ENCODE data around the gene DEDD.

DEDD gene

GRCh38 chr1:161172349-161172748 is 39.9 kb upstream of the DEDD start:
- no peaks in the 10 kb centered on the region for H3K4me1 ChIP-seq (ENCODE audit: control insufficient read depth, insufficient read depth, low read length)
- no peaks in the 10 kb centered on the region for H3K27me3 ChIP-seq (ENCODE audit: control insufficient read depth, insufficient read depth, low read length)
- no peak overlapping the region for H3K9ac ChIP-seq (ENCODE audit: low read depth, low read length)
- H3K36me3 ChIP-seq (ENCODE audit: control insufficient read depth, insufficient read depth, low read length) = peaks cover 37% of the 10 kb centered on the region
- H3K4me3 ChIP-seq (ENCODE audit: low read depth, low read length) = no peak overlapping the region
- H3K9me3 ChIP-seq (ENCODE audit: control insufficient read depth, insufficient read depth, low read length) = no peaks in the 10 kb centered on the region

- H3K4me3 ChIP-seq (ENCODE audit: low read depth, low read length) = no peak overlapping the region
- H3K36me3 ChIP-seq (ENCODE audit: control insufficient read depth, insufficient read depth, low read length) = peaks cover 37% of the 10 kb centered on the region
- no peaks in the 10 kb centered on the region for H3K27me3 ChIP-seq (ENCODE audit: control insufficient read depth, insufficient read depth, low read length)
- H3K9me3 ChIP-seq (ENCODE audit: control insufficient read depth, insufficient read depth, low read length) = no peaks in the 10 kb centered on the region
- no peak overlapping the region for H3K9ac ChIP-seq (ENCODE audit: low read depth, low read length)
- H3K4me1 ChIP-seq (ENCODE audit: control insufficient read depth, insufficient read depth, low read length) = no peaks in the 10 kb centered on the region
These were observed 39.2 kb upstream of the DEDD start for GRCh38 chr1:161171696-161172095.

- no peak overlapping the region for H3K9ac ChIP-seq (ENCODE audit: low read depth, low read length)
- no peak overlapping the region for H3K4me3 ChIP-seq (ENCODE audit: low read depth, low read length)
- H3K27me3 ChIP-seq (ENCODE audit: control insufficient read depth, insufficient read depth, low read length) = no peaks in the 10 kb centered on the region
- H3K9me3 ChIP-seq (ENCODE audit: control insufficient read depth, insufficient read depth, low read length) = no peaks in the 10 kb centered on the region
- H3K36me3 ChIP-seq (ENCODE audit: control insufficient read depth, insufficient read depth, low read length) = peaks cover 37% of the 10 kb centered on the region
- H3K4me1 ChIP-seq (ENCODE audit: control insufficient read depth, insufficient read depth, low read length) = no peaks in the 10 kb centered on the region
These were observed 38.7 kb upstream of the DEDD start for GRCh38 chr1:161171191-161171590.

- no peaks in the 10 kb centered on the region for H3K27me3 ChIP-seq (ENCODE audit: control insufficient read depth, insufficient read depth, low read length)
- H3K4me3 ChIP-seq (ENCODE audit: low read depth, low read length) = no peak overlapping the region
- no peak overlapping the region for H3K9ac ChIP-seq (ENCODE audit: low read depth, low read length)
- H3K4me1 ChIP-seq (ENCODE audit: control insufficient read depth, insufficient read depth, low read length) = no peaks in the 10 kb centered on the region
- no peaks in the 10 kb centered on the region for H3K9me3 ChIP-seq (ENCODE audit: control insufficient read depth, insufficient read depth, low read length)
- peaks cover 37% of the 10 kb centered on the region for H3K36me3 ChIP-seq (ENCODE audit: control insufficient read depth, insufficient read depth, low read length)
These were observed 36.4 kb upstream of the DEDD start for GRCh38 chr1:161168906-161169305.

- H3K4me3 ChIP-seq (ENCODE audit: low read depth, low read length) = peak overlapping the region; percentile 96
- H3K9me3 ChIP-seq (ENCODE audit: control insufficient read depth, insufficient read depth, low read length) = no peaks in the 10 kb centered on the region
- H3K27me3 ChIP-seq (ENCODE audit: control insufficient read depth, insufficient read depth, low read length) = no peaks in the 10 kb centered on the region
- peak overlapping the region; percentile 73 for H3K9ac ChIP-seq (ENCODE audit: low read depth, low read length)
- peaks cover 34% of the 10 kb centered on the region for H3K36me3 ChIP-seq (ENCODE audit: control insufficient read depth, insufficient read depth, low read length)
- H3K4me1 ChIP-seq (ENCODE audit: control insufficient read depth, insufficient read depth, low read length) = no peaks in the 10 kb centered on the region
These were observed 34.4 kb upstream of the DEDD start for GRCh38 chr1:161166669-161167548.

GRCh38 chr1:161165742-161166668 is 33.5 kb upstream of the DEDD start, which contains the start of gene PPOX:
PPOX (plus strand) TSS chr1:161166426; CDS start chr1:161166848, 422 bp downstream.
- Histone ChIP-seq H3K4me3 (ENCODE audit: low read depth, low read length) (peak within 1 kb of the TSS; percentile 96), H3K4me1 (ENCODE audit: control insufficient read depth, insufficient read depth, low read length) (no peaks in the 10 kb centered on the region), H3K27me3 (ENCODE audit: control insufficient read depth, insufficient read depth, low read length) (no peaks in the 10 kb centered on the region), H3K36me3 (ENCODE audit: control insufficient read depth, insufficient read depth, low read length) (peaks cover 25% of the 10 kb centered on the region), H3K9ac (ENCODE audit: low read depth, low read length) (peak within 1 kb of the TSS; percentile 73), H3K9me3 (ENCODE audit: control insufficient read depth, insufficient read depth, low read length) (no peaks in the 10 kb centered on the region)

GRCh38 chr1:161164901-161165610 is 32.6 kb upstream of the DEDD start:
- Histone ChIP-seq H3K4me1 (ENCODE audit: control insufficient read depth, insufficient read depth, low read length) (no peaks in the 10 kb centered on the region), H3K36me3 (ENCODE audit: control insufficient read depth, insufficient read depth, low read length) (peaks cover 17% of the 10 kb centered on the region), H3K27me3 (ENCODE audit: control insufficient read depth, insufficient read depth, low read length) (no peaks in the 10 kb centered on the region), H3K4me3 (ENCODE audit: low read depth, low read length) (peak overlapping the region; percentile 96), H3K9ac (ENCODE audit: low read depth, low read length) (peak overlapping the region; percentile 37), H3K9me3 (ENCODE audit: control insufficient read depth, insufficient read depth, low read length) (no peaks in the 10 kb centered on the region)

GRCh38 chr1:161163793-161164192 is 31.3 kb upstream of the DEDD start:
- Histone ChIP-seq H3K9ac (ENCODE audit: low read depth, low read length) (no peak overlapping the region), H3K4me3 (ENCODE audit: low read depth, low read length) (no peak overlapping the region), H3K9me3 (ENCODE audit: control insufficient read depth, insufficient read depth, low read length) (no peaks in the 10 kb centered on the region), H3K4me1 (ENCODE audit: control insufficient read depth, insufficient read depth, low read length) (no peaks in the 10 kb centered on the region), H3K36me3 (ENCODE audit: control insufficient read depth, insufficient read depth, low read length) (peaks cover 10% of the 10 kb centered on the region), H3K27me3 (ENCODE audit: control insufficient read depth, insufficient read depth, low read length) (no peaks in the 10 kb centered on the region)

GRCh38 chr1:161162806-161163205 is 30.3 kb upstream of the DEDD start:
- H3K4me3 ChIP-seq (ENCODE audit: low read depth, low read length) = no peak overlapping the region
- no peaks in the 10 kb centered on the region for H3K4me1 ChIP-seq (ENCODE audit: control insufficient read depth, insufficient read depth, low read length)
- H3K9me3 ChIP-seq (ENCODE audit: control insufficient read depth, insufficient read depth, low read length) = no peaks in the 10 kb centered on the region
- peaks cover 10% of the 10 kb centered on the region for H3K36me3 ChIP-seq (ENCODE audit: control insufficient read depth, insufficient read depth, low read length)
- no peaks in the 10 kb centered on the region for H3K27me3 ChIP-seq (ENCODE audit: control insufficient read depth, insufficient read depth, low read length)
- H3K9ac ChIP-seq (ENCODE audit: low read depth, low read length) = no peak overlapping the region

- H3K36me3 ChIP-seq (ENCODE audit: control insufficient read depth, insufficient read depth, low read length) = peaks cover 10% of the 10 kb centered on the region
- no peak overlapping the region for H3K9ac ChIP-seq (ENCODE audit: low read depth, low read length)
These were observed 29.6 kb upstream of the DEDD start for GRCh38 chr1:161162052-161162451.

GRCh38 chr1:161161652-161162051 is 29.2 kb upstream of the DEDD start:
- Histone ChIP-seq H3K9me3 (ENCODE audit: control insufficient read depth, insufficient read depth, low read length) (no peaks in the 10 kb centered on the region), H3K4me1 (ENCODE audit: control insufficient read depth, insufficient read depth, low read length) (no peaks in the 10 kb centered on the region), H3K27me3 (ENCODE audit: control insufficient read depth, insufficient read depth, low read length) (no peaks in the 10 kb centered on the region), H3K4me3 (ENCODE audit: low read depth, low read length) (no peak overlapping the region), H3K9ac (ENCODE audit: low read depth, low read length) (no peak overlapping the region), H3K36me3 (ENCODE audit: control insufficient read depth, insufficient read depth, low read length) (peaks cover 10% of the 10 kb centered on the region)

More at GRCh38 chr1:161162052-161162451, 29.6 kb upstream of the DEDD start:
- no peaks in the 10 kb centered on the region for H3K27me3 ChIP-seq (ENCODE audit: control insufficient read depth, insufficient read depth, low read length)
- H3K4me3 ChIP-seq (ENCODE audit: low read depth, low read length) = no peak overlapping the region
- H3K9me3 ChIP-seq (ENCODE audit: control insufficient read depth, insufficient read depth, low read length) = no peaks in the 10 kb centered on the region
- no peaks in the 10 kb centered on the region for H3K4me1 ChIP-seq (ENCODE audit: control insufficient read depth, insufficient read depth, low read length)
